ENCODE data around the gene IL31.
"Not testable (repeated sequence)": the region's sequence is repeated elsewhere in the genome, so short reads cannot be mapped to it uniquely, and the experiment has no call there.

The IL31 gene

DNA sequence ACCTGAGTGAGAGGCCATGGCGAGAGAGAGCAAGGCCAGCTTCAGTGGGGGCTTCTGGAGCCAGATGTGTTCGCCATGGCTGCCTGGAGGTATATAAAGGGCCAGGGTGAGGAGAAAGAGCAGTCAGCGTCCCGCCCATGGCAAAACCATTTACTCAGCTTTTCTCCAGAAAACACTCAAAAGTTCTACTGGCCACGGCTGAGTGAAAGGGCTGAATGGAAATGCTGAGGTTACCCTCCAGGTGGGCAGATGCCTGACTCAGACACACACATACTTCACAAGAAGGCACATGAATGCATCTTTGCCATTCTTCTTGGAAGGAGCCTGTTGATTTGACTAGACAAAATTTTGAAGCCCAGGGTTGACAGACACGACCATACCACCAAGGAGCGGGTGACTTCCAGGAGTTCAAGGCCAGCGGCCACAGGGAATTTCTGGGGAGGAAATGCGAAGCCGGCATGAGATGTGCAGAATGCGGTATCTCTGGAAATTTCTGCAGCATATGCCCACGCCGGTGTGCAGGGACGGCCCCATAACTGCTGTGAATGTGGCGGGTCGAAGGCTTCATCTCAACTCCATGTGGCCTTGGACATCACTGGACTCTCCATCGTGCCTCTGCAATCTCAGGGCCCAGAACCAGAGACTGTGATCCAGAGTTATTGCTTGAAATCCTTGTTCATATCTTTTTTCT lies at the start of gene IL31:
Gene IL31, minus strand, starts transcription at position 67 of the 691 bp plus-strand sequence. Its CDS starts 49 bp downstream, at position 18.
- DNase-seq (ENCODE audit: low spot score), result no peak

DNA sequence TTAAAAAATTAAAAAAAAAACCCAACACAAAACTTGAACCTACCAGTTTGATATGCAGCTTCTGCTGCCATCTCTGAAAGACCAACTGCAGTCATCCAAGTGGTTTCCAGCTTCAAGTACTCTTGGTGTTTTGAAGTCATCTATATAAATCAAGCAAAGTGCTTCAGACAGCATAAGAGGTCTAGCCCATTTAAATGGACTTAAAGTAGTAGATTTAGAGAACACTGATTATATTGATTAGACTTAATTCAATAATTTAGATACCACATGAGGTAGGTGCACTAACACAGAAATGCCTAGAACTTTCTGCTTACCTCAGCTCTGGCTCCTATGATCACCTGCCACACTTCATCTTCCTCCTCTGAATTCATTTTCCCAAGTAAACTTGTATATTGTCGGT lies 42.4 kb upstream of the IL31 start:
- no peak for DNase-seq (ENCODE audit: low spot score)

DNA sequence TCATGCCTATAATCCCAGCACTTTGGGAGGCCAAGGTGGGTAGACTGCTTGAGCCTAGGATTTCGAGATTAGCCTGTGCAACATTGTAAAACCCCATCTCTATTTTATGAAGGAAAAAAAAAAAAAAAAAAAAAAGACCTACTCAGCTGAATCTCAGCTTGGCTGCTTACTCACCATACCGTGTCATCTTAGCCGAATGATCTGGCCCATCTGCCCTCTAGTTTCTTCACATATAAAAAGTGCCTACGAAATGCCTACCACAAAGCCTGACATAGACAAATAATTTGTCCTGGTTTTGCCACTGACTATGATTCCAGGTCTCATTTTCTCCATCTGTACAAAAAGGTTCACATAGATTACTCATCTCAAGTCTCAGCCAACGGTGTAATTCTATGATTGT lies 41.8 kb upstream of the IL31 start:
- no peak for DNase-seq (ENCODE audit: low spot score)

DNA sequence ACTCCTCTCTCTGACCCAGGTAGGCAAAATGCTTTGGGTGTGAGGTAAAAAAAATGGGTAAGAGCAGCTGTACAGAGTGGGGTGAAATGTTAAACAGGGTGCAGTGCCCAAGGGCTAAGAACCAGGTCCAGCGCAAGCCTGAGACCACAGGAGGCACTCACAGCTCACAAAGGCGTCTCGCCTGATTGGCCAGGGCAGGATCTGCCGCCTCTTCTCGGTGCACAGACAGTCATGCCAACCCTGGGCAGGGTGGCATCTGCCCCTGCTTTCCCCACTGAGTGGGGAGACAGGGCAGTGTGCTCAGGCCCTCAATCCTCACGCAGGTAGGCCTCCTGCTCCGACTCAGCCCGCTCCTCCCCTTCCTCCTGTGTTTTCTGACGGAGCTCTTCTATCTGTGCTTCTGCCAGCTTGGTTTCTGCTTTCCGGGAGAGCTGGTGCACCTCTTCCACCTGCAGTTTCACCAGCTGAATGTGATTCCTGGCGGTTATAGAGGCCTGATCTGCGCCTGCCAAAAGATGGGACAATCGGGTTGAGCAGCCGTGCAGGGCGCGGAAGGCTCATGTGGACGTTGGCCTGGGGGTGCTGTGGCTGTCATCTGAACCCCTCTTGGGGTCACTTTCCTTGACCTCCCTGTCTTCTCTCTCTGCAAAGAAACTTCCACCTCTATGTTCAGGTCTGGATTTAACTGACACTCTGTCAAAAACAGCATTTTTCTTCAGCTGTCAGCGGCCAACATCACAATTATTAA lies 34.2 kb upstream of the IL31 start:
- DNase-seq (ENCODE audit: low spot score), result no peak

DNA sequence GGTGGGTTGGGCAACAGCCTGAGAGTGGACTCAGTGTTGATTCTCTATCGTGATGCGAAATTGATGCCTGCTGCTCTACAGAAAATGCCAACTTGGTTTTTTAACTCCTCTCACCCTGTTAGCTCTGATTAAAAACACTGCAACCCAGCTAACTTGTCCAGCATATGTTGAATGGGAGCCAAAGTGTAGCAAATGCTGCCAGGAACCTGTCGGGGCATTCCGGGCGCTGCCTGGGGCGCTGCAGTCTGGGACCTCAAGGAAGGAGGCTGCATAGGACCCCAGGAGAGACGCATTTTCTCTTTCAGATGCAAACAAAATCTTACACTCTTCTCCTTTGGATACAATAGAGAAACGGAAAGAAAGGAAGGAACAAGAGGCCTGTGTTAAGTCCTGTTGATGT lies 33.4 kb upstream of the IL31 start:
- no peak for DNase-seq (ENCODE audit: low spot score)

DNA sequence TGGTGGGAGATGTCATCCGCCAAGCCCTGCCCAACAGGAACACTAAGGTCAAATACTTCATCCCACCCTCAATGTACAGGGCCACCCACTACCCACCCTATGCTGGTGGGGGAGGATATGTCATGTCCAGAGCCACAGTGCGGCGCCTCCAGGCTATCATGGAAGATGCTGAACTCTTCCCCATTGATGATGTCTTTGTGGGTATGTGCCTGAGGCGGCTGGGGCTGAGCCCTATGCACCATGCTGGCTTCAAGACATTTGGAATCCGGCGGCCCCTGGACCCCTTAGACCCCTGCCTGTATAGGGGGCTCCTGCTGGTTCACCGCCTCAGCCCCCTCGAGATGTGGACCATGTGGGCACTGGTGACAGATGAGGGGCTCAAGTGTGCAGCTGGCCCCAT lies 33.0 kb upstream of the IL31 start:
- DNase-seq (ENCODE audit: low spot score), result no peak

DNA sequence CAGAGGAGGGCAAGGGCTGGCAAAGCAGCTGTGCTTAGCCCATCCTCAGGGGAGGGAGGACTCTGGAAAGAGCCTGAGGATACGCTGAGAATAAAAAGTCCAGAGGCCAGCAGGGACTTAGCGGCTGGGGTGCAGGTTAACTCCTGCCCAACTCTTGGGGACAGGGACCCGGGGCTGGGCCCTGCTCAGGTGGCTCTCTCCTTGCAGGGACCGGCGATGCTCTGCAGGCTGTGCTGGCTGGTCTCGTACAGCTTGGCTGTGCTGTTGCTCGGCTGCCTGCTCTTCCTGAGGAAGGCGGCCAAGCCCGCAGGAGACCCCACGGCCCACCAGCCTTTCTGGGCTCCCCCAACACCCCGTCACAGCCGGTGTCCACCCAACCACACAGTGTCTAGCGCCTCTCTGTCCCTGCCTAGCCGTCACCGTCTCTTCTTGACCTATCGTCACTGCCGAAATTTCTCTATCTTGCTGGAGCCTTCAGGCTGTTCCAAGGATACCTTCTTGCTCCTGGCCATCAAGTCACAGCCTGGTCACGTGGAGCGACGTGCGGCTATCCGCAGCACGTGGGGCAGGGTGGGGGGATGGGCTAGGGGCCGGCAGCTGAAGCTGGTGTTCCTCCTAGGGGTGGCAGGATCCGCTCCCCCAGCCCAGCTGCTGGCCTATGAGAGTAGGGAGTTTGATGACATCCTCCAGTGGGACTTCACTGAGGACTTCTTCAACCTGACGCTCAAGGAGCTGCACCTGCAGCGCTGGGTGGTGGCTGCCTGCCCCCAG lies 32.3 kb upstream of the IL31 start:
- DNase-seq (ENCODE audit: low spot score), result no peak

DNA sequence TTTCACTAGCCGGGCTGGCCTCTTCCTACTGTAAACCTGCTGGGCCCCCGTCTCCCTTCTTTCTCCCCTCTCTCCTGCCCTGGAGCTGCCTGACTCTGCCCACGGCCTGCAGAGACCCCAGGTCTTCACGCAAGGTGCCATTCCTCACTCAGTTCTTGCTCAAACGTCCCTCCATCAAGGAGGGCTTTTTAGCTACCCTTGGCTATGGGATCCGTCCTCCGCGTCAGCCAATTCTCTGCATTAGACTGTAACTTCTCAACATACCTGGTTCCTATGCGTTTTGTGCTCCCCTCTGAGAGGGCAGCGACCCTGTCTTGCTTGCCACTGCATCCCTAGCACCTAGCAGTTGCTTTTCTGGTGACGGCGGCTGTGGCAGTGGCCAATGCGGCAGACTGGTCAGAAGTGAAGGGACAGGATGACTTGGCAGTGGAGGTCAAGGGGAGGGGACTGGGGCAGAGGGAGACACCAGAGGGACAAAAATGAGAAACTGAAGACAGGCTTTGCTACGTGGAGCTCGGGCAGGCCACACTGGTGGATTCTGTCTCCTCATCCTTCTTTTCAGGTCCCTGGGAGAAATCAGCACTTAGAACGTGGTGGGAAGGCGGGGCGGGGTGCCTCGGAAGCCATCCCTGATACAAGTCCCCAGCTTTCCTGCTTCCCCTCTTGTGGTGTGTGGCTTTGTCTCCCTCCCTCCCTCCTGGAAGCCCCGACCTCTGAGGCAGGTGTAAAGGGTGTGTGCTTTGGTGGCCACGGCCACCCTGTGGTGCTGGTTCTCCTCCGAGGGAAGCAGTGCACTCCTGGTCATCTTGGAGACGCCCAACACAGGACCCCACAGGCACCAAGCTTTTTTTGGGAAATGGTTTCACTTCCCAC lies 31.3 kb upstream of the IL31 start:
- DNase-seq (ENCODE audit: low spot score), result no peak

DNA sequence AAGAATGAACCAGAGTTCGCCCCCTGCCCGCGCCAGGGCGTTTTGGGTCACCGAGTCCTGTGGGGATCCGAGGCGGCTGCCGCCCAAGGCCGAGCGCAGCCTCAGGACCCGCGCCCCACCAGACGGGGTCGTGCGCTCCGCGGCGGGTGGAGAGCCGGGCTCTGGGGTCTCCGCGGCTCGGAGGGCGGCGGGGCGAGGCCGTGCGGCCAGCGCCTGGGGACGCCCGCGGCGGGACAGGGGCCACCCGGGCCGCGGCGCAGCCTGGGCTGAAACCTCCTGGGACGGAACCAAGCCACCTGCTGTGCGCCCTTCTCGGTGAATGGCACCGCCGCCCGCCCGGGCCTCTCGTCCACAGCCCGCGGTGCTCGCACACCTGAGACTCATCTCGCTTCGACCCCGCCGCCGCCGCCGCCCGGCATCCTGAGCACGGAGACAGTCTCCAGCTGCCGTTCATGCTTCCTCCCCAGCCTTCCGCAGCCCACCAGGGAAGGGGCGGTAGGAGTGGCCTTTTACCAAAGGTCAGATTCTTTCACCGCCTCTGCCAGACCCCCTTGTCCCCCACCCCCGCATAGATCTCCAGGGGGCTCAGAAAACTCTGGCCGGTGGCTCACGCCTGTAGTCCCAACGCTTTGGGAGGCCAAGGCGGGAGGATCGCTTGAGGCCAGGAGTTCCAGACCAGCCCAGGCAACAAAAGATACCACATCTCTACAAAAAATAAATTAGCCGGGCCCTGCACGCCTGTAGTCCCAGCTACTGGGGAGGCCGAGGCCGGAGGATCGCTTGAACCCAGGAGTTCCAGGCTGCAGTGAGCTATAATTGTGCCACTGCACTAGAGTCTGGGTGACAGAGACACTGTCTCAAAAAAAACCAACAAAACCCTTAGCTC lies 30.4 kb upstream of the IL31 start:
- no peak for DNase-seq (ENCODE audit: low spot score)

DNA sequence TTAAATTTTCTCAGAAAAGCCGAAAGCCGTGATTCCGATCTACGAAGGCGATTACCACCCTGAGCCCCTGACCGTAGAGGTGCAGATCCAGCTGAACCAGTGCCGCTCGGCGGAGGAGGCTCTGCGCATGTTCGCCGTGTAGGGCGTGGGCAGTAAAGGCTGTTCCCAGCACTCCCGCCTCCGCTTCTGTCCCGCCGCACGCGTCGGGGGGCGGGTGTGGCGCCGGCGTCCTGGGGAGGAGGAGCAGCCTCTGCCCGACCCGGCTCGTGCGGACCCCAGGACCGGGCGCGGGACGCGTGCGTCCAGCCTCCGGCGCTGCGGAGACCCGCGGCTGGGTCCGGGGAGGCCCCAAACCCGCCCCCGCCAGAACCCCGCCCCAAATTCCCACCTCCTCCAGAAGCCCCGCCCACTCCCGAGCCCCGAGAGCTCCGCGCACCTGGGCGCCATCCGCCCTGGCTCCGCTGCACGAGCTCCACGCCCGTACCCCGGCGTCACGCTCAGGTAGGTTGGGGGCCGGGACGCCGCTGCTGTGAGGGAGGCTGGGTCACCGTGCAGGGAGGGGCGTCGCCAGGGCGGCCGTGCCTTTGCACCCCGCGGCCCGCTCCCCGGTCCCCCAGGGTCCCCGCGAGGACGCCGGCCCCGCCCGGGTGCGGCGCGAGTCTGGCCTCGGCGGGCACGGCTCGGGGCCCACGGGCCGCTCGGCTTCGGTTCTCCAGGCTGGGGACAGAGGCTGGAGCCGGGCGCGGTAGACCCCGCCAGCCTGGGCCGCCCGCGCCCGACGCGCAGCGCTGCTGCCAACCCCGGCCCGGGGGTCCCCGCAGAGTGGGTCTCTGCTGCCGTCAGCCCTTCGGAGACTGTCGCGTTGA lies 29.5 kb upstream of the IL31 start, which contains the start of gene B3GNT4:
Gene B3GNT4, plus strand, starts transcription at position 409 of the 866 bp plus-strand sequence. CDS start 910 bp downstream, outside the sequence.
- DNase-seq (ENCODE audit: low spot score), result no peak

DNA sequence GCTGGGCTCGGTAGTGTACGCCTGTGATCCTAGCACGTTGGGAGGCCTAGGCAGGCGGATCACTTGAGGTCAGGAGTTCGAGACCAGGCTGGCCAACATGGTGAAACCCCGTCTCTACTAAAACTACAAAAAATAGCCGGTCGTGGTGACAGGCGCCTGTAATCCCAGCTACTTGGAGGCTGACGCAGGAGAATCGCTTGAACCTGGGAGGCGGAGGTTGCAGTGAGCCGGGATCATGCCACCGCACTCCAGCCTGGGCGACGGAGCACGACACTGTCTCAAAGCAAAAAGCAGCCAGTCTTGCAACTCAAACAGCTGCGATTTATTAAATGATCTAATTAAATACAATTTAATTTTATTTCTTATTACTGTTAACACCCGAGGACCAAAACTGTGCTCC lies 28.8 kb upstream of the IL31 start:
- DNase-seq (ENCODE audit: low spot score), result not testable (repeated sequence)

DNA sequence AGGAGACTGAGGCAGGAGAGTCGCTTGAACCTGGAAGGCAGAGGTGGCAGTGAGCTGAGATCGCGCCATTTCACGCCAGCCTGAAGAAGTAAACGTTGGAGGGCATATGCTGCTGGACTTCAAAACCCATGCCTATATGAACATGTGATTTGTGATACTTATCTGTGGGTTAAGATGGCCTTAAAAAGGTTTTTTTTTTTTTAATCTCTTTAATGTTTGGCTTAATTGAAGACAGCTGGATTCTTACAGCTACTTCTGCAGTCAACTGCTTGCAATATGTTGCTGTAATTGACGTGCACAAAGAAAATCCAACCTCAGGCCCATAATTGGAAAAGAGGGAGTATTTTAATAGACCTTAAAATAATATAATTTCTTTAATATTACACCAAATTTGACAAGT lies 28.0 kb upstream of the IL31 start:
- DNase-seq (ENCODE audit: low spot score), result no peak

DNA sequence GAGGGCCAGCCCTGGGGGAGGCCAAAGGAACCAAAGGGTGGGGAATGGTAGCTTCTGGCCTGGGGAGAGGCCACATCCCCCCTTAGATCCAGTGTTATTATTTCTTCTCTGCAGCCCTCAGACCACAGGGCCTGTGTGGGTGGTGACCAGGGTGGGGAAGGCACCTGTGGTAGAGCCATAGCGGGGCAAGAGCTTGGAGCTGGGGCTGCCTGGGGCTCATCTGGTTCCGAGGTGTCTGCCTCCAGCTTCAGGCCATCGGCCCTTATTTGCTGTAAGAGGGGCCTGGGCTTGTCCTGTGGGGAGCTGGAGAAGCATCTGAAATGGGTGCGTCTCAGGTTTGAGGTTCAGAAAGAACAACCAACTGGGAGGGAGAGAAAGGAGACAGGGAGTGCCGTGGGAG lies 27.4 kb upstream of the IL31 start:
- no peak for DNase-seq (ENCODE audit: low spot score)

DNA sequence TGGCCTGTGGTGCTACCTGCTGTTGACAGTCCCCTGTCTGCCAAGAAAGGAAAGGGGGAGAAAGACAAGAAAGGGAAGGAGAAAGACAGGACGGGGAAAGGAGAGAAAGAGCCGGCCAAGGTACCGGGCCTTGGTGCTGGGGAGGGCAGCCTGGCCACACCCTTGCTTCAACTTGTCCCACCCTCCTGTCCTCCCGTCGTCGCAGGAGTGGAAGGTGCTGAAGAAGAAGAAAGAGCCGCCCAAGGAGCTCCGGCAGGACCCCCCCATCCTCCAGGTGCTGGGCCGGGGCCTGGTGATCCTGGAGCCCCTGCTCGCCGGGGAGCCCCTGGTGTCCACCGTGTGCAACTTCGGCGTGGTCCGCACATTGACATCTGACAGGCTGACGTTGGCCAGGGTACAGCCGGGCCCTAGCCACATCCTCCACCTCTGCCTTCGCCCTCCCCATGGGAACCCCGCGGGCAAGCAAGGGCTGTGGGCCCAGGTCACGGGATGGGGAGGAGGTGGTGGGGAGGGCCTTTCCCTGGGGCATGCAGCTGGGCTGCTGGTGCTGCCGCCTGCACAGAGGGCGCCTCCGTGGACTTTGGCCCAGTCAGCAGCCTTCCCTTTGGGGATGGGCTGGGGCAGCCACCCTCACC lies 26.6 kb upstream of the IL31 start:
- no peak for DNase-seq (ENCODE audit: low spot score)

DNA sequence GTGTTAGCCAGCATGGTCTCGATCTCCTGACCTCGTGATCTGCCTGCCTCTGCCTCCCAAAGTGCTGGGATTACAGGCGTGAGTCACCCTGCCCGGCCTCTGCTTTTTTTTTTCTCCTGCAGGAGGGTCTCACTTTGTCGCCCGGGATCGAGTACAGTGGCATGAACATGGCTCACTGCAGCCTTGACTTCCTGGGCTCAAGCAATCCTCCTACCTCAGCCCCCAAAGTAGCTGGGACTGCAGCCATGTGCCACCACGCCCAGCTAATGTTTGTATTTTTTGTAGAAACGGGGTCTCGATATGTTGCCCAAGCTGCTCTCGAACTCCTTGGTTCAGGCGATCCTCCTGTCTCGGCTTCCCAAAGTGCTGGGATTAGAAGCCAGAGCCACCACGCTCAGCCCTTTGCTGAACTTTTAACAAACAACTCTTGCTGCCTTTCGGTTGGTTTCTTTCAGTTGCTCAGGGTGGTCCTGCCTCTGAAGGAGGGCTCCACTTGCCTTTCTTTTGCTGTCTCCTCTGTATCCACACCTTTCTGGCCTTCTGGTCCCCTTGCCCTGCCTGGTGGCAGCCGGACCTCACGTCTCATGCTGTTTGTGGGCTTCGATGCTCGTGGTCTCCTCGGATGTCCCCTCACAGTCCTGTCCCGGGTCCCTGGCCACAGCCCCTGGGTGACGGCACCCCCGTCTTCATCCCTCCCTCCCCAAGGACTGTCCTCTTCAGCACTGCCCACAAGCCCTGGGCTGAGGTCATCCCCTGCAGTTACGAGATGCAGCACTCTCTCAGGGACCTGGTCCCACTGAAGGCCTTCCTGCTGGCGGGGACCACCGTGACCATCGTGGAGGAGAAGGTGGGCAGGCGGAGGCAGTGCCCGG lies 25.7 kb upstream of the IL31 start:
- DNase-seq (ENCODE audit: low spot score), result no peak

DNA sequence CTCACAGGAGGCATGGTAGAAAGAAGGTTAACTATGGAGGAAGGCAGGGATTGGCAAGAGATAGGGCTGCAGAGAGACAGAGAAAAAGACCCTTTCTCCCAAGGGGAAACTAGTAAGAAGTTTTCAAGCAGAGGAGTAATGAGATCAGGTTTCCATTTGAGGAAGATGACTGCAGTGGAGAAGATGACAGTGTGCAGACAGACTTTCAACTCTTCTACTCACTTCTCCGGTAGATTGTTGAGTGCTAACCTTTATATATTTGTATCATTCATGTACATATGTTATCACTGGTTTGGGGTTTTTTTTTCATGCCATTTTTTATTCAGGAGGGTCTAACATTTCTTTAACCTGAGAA lies 23.6 kb upstream of the IL31 start:
- no peak for DNase-seq (ENCODE audit: low spot score)

DNA sequence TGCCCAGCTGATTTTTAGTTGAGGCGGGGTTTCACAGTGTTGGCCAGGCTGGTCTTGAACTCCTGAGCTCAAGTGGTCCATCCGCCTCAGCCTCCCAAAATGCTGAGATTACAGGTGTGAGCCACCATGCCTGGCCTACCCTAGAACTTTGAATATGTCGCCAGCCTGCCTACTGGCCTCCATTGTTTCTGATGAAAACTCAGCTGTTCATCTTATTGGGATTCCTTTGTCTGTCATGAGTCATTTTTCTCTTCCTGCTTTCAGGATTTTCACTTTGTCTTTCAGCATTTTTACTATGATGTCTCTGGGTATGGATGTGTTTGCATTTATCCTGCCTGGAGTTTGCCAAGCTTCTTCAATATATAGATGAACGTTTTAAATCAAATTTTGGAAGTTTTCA lies 21.4 kb upstream of the IL31 start:
- no peak for DNase-seq (ENCODE audit: low spot score)

DNA sequence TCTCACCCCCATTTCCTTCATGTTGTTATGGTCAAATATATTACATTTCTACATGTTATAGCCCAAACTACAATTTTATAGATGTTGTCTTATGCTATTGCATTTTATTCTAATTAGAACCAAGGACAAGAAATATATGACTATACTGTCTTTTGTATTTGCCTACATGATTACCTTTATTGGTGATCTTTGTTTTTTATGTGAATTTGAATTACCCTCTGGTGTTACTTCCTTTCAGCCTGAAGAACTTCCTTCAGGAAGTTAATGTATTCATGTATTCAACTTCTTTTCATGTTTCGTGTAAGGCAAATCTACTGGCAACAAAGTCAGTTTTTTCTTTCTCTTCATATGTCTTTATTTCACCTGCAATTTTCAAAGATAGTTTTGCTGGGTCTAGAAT lies 20.8 kb upstream of the IL31 start:
- no peak for DNase-seq (ENCODE audit: low spot score)
